ENCODE data around the gene HDDC2. TPM values are rescaled to one million over a fixed set of nuclear protein-coding genes. Genes with fewer than 3 reads are reported as not detected.
"Not testable (repeated sequence)": the region's sequence is repeated elsewhere in the genome, so short reads cannot be mapped to it uniquely, and the experiment has no call there.

The HDDC2 gene
- total and polyA plus RNA-seq, 4 donors: 34.6 to 72.3 (median 58.5) TPM

DNA sequence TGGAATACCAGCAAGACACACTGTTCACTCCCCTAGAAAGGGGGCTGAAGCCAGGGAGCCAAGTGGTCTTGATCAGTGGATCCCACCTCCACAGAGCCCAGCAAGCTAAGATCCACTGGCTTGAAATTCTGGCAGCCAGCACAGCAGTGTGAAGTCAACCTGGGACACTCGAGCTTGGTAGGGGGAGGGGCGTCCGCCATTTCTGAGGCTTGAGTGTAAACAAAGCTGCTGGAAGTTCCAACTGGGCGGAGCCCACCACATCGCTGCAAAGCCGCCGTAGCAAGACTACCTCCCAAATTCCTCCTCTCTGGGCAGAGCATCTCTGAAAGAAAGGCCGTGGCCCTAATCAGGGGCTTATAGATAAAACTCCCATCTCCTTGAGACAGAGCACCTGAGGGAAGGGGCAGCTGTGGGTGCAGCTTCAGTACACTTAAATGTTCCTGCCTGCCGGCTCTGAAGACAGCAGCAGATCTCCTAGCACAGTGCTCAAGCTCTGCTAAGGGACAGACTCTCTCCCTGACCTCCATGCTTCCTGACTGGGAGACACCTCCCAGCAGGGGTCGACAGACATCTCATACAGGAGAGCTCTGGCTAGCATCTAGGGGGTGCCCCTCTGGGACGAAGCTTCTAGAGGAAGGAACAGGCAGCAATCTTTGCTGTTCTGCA lies 21.3 kb downstream of the HDDC2 start:
- not testable (repeated sequence) for H3K4me3 ChIP-seq; H3K27ac ChIP-seq (ENCODE audit: low read depth in 1 of 2, low read length in 1 of 2); H3K4me1 ChIP-seq (ENCODE audit: control insufficient read depth in 5 of 5, insufficient read depth in 5 of 5, low read length in 5 of 5); H3K9me3 ChIP-seq (ENCODE audit: control insufficient read depth in 4 of 4, insufficient read depth in 3 of 4, low read length in 3 of 4); ATAC-seq (ENCODE audit: insufficient read depth, low FRiP score); DNase-seq; H3K27me3 ChIP-seq (ENCODE audit: control insufficient read depth in 3 of 3, insufficient read depth in 3 of 3, low read length in 2 of 3); H3K9ac ChIP-seq (ENCODE audit: insufficient read depth in 1 of 2, low read length in 2 of 2)
- H3K36me3 ChIP-seq (ENCODE audit: control insufficient read depth in 4 of 4, insufficient read depth in 4 of 4, low read length in 4 of 4): peaks cover 9 to 23% (median 13%) of the 10 kb centered on the region in 4 donors
- WGBS, 2 donors: 87 to 93% methylated on average over 11 of the region's 11 CpGs

DNA sequence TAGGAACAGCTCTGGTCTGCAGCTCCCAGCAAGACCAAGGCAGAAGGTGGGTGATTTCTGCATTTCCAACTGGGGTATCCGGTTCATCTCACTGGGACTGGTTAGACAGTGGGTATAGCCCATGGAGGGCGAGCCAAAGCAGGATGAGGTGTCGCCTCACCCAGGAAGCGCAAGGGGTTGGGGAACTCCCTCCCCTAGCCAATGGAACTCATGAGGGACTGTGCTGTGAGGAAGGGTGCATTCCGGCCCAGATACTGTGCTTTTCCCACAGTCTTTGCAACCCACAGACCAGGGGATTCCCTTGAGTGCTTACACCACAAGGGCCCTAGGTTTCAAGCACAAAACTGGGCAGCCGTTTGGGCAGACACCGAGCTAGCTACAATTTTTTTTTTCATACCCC lies 21.8 kb downstream of the HDDC2 start:
- no peaks in the 10 kb centered on the region for H3K27me3 ChIP-seq (ENCODE audit: control insufficient read depth in 3 of 3, insufficient read depth in 3 of 3, low read length in 2 of 3)
- no peak overlapping the region for H3K4me3 ChIP-seq
- H3K27ac ChIP-seq (ENCODE audit: low read depth in 1 of 2, low read length in 1 of 2): no peak overlapping the region
- H3K4me1 ChIP-seq (ENCODE audit: control insufficient read depth in 5 of 5, insufficient read depth in 5 of 5, low read length in 5 of 5): no peaks in the 10 kb centered on the region
- H3K36me3 ChIP-seq (ENCODE audit: control insufficient read depth in 4 of 4, insufficient read depth in 4 of 4, low read length in 4 of 4): peaks cover 8 to 24% (median 13%) of the 10 kb centered on the region in 4 donors
- DNase-seq (no peak), ATAC-seq (ENCODE audit: insufficient read depth, low FRiP score) (no peak)
- H3K9ac ChIP-seq (ENCODE audit: insufficient read depth in 1 of 2, low read length in 2 of 2): no peak overlapping the region
- TF ChIP-seq CTCF (IDR thresholded peaks at IDR 0.05; ENCODE audit: control extremely low read depth, extremely low read depth): no peak
- H3K9me3 ChIP-seq (ENCODE audit: control insufficient read depth in 4 of 4, insufficient read depth in 3 of 4, low read length in 3 of 4): peaks cover 0 to 3% (median 0%) of the 10 kb centered on the region in 4 donors
- 95 to 97% methylated on average over 7 of the region's 7 CpGs for WGBS, 2 donors

GRCh38 chr6:125277838-125278237 lies 23.9 kb downstream of the HDDC2 start:
- H3K27me3 ChIP-seq (ENCODE audit: control insufficient read depth in 3 of 3, insufficient read depth in 3 of 3, low read length in 2 of 3): no peaks in the 10 kb centered on the region

GRCh38 chr6:125275779-125276178 lies 26.0 kb downstream of the HDDC2 start:
- H3K4me1 ChIP-seq (ENCODE audit: control insufficient read depth in 5 of 5, insufficient read depth in 5 of 5, low read length in 5 of 5): no peaks in the 10 kb centered on the region
- TF ChIP-seq CTCF (IDR thresholded peaks at IDR 0.05; ENCODE audit: control extremely low read depth, extremely low read depth): no peak
- no peak for DNase-seq
- peaks cover 0 to 2% (median 0%) of the 10 kb centered on the region in 4 donors for H3K9me3 ChIP-seq (ENCODE audit: control insufficient read depth in 4 of 4, insufficient read depth in 3 of 4, low read length in 3 of 4)
- ATAC-seq (ENCODE audit: insufficient read depth, low FRiP score): no peak
- 95 to 96% methylated on average over 3 of the region's 3 CpGs for WGBS, 2 donors
- peaks cover 18 to 37% (median 22%) of the 10 kb centered on the region in 4 donors for H3K36me3 ChIP-seq (ENCODE audit: control insufficient read depth in 4 of 4, insufficient read depth in 4 of 4, low read length in 4 of 4)
- no peak overlapping the region for H3K9ac ChIP-seq (ENCODE audit: insufficient read depth in 1 of 2, low read length in 2 of 2)
- no peak overlapping the region for H3K27ac ChIP-seq (ENCODE audit: low read depth in 1 of 2, low read length in 1 of 2)
- no peak overlapping the region for H3K4me3 ChIP-seq
- H3K27me3 ChIP-seq (ENCODE audit: control insufficient read depth in 3 of 3, insufficient read depth in 3 of 3, low read length in 2 of 3): no peaks in the 10 kb centered on the region

More at GRCh38 chr6:125277838-125278237, 23.9 kb downstream of the HDDC2 start:
- Histone ChIP-seq H3K9me3 (ENCODE audit: control insufficient read depth in 4 of 4, insufficient read depth in 3 of 4, low read length in 3 of 4) (peaks cover 0 to 3% (median 0%) of the 10 kb centered on the region in 4 donors), H3K27ac (ENCODE audit: low read depth in 1 of 2, low read length in 1 of 2) (no peak overlapping the region), H3K36me3 (ENCODE audit: control insufficient read depth in 4 of 4, insufficient read depth in 4 of 4, low read length in 4 of 4) (peaks cover 14 to 34% (median 18%) of the 10 kb centered on the region in 4 donors), H3K4me3 (no peak overlapping the region), H3K4me1 (ENCODE audit: control insufficient read depth in 5 of 5, insufficient read depth in 5 of 5, low read length in 5 of 5) (no peaks in the 10 kb centered on the region), H3K9ac (ENCODE audit: insufficient read depth in 1 of 2, low read length in 2 of 2) (no peak overlapping the region)
- no peak for DNase-seq
- no peak for TF ChIP-seq CTCF (IDR thresholded peaks at IDR 0.05; ENCODE audit: control extremely low read depth, extremely low read depth)
- WGBS, 2 donors: 87 to 94% methylated on average over 1 of the region's 1 CpG
- no peak for ATAC-seq (ENCODE audit: insufficient read depth, low FRiP score)
